NB4 (cell line): ENCODE results near the gene POLL.

ENCODE experiments used
- TF ChIP-seq, protein P1 (sequence below): IDR thresholded peaks from one replicate; pipeline ENCODE4 v1.5.1; 2012; ENCODE audit warnings: low read depth, low read length
- TF ChIP-seq, protein P2 (sequence below): IDR thresholded peaks from 2 replicates; pipeline ENCODE4 v1.6.1; 2011; ENCODE audit warnings: low read depth, low read length

DNA sequence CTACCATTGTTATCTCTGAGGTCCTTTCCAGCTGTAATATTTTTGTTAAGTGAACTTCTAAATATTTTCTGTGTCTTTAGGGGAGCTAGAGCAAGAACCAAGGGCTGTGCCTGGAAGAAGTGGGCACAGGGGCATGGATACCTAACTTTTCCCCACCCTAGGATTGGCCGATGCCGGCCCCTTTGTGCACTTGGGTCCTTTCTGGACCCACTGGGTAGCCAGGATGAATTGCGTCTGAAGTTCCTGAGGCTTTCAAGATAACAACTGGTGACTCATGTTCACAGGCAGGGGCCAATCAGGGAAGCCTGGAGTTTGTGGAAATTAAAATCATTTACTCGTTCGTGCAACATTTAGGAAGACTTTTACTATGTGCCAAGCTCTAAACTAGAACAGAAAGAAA is 822 bp upstream of the POLL start:
- TF ChIP-seq, protein P1, sequence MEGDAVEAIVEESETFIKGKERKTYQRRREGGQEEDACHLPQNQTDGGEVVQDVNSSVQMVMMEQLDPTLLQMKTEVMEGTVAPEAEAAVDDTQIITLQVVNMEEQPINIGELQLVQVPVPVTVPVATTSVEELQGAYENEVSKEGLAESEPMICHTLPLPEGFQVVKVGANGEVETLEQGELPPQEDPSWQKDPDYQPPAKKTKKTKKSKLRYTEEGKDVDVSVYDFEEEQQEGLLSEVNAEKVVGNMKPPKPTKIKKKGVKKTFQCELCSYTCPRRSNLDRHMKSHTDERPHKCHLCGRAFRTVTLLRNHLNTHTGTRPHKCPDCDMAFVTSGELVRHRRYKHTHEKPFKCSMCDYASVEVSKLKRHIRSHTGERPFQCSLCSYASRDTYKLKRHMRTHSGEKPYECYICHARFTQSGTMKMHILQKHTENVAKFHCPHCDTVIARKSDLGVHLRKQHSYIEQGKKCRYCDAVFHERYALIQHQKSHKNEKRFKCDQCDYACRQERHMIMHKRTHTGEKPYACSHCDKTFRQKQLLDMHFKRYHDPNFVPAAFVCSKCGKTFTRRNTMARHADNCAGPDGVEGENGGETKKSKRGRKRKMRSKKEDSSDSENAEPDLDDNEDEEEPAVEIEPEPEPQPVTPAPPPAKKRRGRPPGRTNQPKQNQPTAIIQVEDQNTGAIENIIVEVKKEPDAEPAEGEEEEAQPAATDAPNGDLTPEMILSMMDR, result no peak
- TF ChIP-seq, protein P2, sequence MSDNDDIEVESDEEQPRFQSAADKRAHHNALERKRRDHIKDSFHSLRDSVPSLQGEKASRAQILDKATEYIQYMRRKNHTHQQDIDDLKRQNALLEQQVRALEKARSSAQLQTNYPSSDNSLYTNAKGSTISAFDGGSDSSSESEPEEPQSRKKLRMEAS, result no peak
